ENCODE data around the gene BIRC7.

BIRC7 gene

GRCh38 chr20:63264000-63264399 lies 28.3 kb downstream of the BIRC7 start:
- no peak for TF ChIP-seq CTCF (conservative IDR thresholded peaks at IDR 0.05; ENCODE audit: low read length)
- no peak for DNase-seq (ENCODE audit: low read depth)
- no peak overlapping the region for H3K4me3 ChIP-seq (ENCODE audit: low read length)

GRCh38 chr20:63264519-63264918 lies 28.8 kb downstream of the BIRC7 start:
- no peak overlapping the region for H3K4me3 ChIP-seq (ENCODE audit: low read length)
- no peak for TF ChIP-seq CTCF (conservative IDR thresholded peaks at IDR 0.05; ENCODE audit: low read length)
- no peak for DNase-seq (ENCODE audit: low read depth)

DNA sequence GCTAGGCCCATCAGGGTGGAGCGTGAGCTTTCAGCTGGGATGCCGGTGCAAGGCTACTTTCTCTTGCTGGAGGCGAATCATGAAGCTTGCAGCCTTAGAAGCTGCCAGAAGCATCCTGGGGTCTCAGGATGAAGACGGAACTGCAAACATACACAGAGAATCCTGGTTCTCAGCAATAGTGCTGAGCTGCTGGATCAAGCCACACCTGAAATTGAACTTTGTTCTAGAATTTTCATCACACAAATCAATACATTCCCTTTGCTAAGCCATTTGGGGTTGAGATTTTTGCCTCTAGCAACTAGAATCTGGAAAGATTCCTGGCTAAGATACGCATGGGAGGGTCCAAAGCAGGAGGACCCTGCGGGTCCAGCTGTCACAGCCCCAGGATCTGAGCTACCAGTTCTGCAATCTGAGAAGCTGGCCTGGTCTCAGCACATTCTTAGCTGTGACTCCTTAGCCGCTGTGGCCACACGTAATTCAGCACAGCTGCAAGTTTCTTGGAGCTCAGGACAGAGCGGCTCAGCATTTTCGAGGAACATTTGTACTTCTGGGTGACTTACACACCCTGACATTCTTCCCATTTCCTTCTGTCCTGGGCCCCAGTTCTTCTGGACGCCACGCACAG lies 30.3 kb downstream of the BIRC7 start:
- DNase-seq (ENCODE audit: low read depth) = peak; percentile 83
- no peak for TF ChIP-seq CTCF (conservative IDR thresholded peaks at IDR 0.05; ENCODE audit: low read length)
- no peak overlapping the region for H3K4me3 ChIP-seq (ENCODE audit: low read length)

- TF ChIP-seq CTCF (conservative IDR thresholded peaks at IDR 0.05; ENCODE audit: low read length) = no peak
- no peak overlapping the region for H3K4me3 ChIP-seq (ENCODE audit: low read length)
These were observed 32.0 kb downstream of the BIRC7 start for GRCh38 chr20:63267691-63268090.

DNA sequence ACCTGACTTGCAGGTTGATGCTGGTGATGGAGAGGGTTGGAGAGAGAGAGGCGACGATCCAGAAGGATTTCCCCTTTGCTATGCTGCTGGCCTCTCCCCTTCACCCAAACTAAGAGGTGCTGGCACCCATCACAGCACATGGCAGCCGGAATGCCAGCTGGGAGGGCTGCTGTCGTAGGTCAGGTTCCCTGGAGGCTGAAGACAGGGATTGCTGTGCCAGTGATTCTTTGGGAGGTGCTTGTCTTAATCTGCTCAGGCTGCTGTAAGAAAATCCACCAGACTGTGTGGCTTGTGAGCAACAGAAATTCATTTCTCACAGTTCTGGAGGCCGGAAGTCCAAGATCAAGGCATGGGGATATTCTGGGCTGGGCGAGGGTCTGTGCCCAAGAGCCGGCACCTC lies 32.6 kb downstream of the BIRC7 start:
- DNase-seq (ENCODE audit: low read depth) = no peak
- H3K4me3 ChIP-seq (ENCODE audit: low read length) = no peak overlapping the region
- no peak for TF ChIP-seq CTCF (conservative IDR thresholded peaks at IDR 0.05; ENCODE audit: low read length)

More at GRCh38 chr20:63267691-63268090, 32.0 kb downstream of the BIRC7 start:
- DNase-seq (ENCODE audit: low read depth) = no peak

DNA sequence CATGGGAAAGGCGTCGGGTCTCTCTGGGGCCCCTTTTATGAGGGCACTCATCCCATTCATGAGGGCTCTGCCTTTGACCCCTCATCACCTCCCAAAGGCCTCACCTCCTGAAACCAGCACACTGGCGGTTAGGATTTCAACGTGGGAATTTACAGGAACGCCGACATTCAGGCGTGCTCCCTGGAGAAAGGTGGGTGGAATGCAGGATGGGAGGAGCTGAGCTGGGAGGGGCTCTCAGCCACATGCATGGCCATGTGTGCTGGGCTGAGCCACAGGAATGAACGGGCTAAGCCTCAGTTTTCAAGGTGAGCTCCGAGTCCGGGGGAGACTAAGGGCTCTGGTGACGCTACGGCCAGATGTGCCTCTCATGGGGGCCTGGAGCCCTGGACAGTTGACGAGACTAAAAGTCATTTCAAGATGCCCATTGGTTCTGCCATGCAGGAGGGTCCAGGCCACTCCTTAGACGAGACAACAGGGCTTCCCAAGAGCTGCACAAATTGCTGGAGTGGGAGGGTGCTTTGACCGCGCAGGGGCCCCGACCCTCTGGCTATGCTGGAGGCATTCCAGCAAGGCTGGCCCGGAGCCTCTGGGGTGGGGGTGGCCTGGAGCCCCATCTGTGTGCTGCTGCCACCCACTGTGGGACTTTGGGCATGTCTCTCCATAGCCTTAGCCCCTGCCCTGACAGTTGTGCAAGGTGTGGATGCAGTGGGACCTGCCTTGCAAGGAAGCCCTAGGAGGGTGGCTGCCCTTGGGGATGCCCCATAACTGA lies 33.1 kb downstream of the BIRC7 start:
- no peak overlapping the region for H3K4me3 ChIP-seq (ENCODE audit: low read length)
- TF ChIP-seq CTCF (conservative IDR thresholded peaks at IDR 0.05; ENCODE audit: low read length) = no peak
- no peak for DNase-seq (ENCODE audit: low read depth)

DNA sequence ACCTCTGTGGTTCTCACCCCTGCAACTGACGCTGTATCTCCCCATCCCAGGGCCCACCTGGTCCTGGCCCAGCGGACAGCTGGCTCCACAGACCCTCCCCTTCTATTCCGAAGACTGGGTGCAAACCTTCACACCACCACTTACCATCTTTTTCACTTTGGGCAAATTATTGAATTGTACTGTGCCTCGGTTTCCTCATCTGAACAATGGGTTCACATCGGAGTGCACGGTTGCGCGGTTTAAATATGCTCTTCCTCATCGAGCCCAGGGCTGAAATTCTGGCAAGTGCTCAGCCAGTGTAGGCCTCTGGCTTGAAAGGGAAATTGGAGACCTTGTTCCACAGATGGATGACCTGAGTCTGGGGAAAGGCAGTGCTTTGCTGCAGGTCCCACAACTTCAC lies 34.0 kb downstream of the BIRC7 start:
- H3K4me3 ChIP-seq (ENCODE audit: low read length) = no peak overlapping the region
- no peak for TF ChIP-seq CTCF (conservative IDR thresholded peaks at IDR 0.05; ENCODE audit: low read length)
- DNase-seq (ENCODE audit: low read depth) = no peak
